Thoracic aorta (tissue), 2 donors: ENCODE data around the gene ST6GALNAC2. TPM values are rescaled to one million over a fixed set of nuclear protein-coding genes. Genes with fewer than 3 reads are reported as not detected.
"Not testable (repeated sequence)": the region's sequence is repeated elsewhere in the genome, so short reads cannot be mapped to it uniquely, and the experiment has no call there.

Experiments
- ATAC-seq: fragments of 150-250 bp; one replicate; pipeline ENCODE4 v1.8.0; 2017; ENCODE audit warnings: low read depth; ENCODE audit not compliant: insufficient number of reproducible peaks, low FRiP score
- DNase-seq: peaks from one replicate; pipeline ENCODE4 v3.0.0-alpha.2; 2020; ENCODE audit warnings: low spot score
- H3K27ac ChIP-seq, 2 donors: fragments of 200-600 bp; sonication (generic); 1 replicate in 1 of 2; 2 replicates in 1 of 2; pipeline ENCODE4 v1.5.1; 2016; ENCODE audit warnings: mild to moderate bottlenecking in 2 of 2, moderate library complexity in 2 of 2
- H3K27me3 ChIP-seq: fragments of 200-600 bp; sonication (generic); replicated peaks from 2 replicates; pipeline ENCODE4 v1.6.0; 2016; ENCODE audit warnings: mild to moderate bottlenecking; ENCODE audit not compliant: insufficient read depth
- H3K36me3 ChIP-seq: fragments of 200-600 bp; sonication (generic); one replicate; pipeline ENCODE4 v1.5.1; 2016
- H3K4me1 ChIP-seq, 2 donors: fragments of 200-600 bp; sonication (generic); 1 replicate in 1 of 2; 2 replicates in 1 of 2; pipeline versions ENCODE4 v1.5.1 to v1.6.0; 2016; ENCODE audit warnings: low read depth in 2 of 2, mild to moderate bottlenecking in 1 of 2; ENCODE audit not compliant: control insufficient read depth in 1 of 2
- H3K4me3 ChIP-seq: fragments of 200-600 bp; sonication (generic); 2 replicates; pipeline ENCODE4 v1.5.1; 2016; ENCODE audit warnings: mild to moderate bottlenecking
- H3K9me3 ChIP-seq: fragments of 200-600 bp; sonication (generic); 2 replicates; pipeline ENCODE4 v1.5.1; 2016
- total RNA-seq, 2 donors: library from RNA; depleted of rRNA; stranded (reverse); fragments of >200 nt; gene quantifications; one replicate each; pipeline versions ENCODE4 v1.1.0 to v1.2.3, GENCODE V29; 2016
- TF ChIP-seq, protein P1 (sequence below): fragments of 200-600 bp; sonication (generic); IDR thresholded peaks from one replicate; pipeline ENCODE4 v1.5.1; 2019; ENCODE audit warnings: antibody characterized with exemption

Gene ST6GALNAC2
- total RNA-seq, 2 donors from 2014 or later: 1.8 TPM; not detected in 1

DNA sequence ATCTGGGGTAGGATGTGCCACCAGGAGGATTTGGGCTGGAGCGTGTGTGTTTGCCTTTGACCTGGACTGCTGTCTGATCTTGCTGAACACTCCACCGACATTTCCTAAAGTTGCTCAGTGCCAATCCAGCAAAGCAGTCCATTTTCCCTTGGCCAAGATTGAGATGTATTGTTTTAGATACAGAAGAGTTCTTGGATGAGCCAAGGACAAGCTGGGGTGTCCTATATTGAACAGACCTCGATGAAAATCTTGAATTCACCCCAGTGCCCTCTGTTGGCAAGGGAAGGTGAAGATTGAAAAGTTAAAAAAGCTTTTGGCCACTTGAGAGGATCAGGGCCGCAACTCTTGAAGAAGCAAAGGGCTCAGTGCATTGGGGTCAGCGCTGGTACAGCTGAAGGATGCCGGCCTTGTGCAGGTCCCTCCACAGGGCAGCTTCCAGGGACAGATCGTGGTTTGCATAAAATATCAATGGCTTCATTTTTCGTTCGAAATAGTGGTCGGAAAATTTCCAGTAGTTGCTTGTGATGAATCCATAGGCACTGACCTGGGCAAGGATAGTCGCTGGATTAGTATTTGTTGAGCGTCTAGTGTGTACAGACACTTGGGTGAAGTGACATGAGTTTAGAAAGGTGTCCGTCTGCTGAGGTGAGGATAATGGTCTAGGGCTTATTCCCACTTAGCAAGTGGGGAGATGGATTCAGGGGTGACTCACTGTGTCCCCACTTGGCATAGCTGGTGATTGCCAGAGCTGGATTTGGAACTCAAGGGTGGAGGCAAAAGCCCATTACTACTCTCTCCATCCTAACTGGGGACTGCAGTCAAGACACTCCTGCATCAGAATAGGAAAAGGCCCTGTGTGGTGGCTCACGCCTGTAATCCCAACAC lies 19.7 kb downstream of the ST6GALNAC2 start:
- Histone ChIP-seq H3K9me3 (no peaks in the 10 kb centered on the region), H3K36me3 (peaks cover 4% of the 10 kb centered on the region), H3K27ac (no peak overlapping the region), H3K4me1 (no peaks in the 10 kb centered on the region), H3K27me3 (no peaks in the 10 kb centered on the region), H3K4me3 (no peak overlapping the region)
- ATAC-seq (no peak), DNase-seq (no peak)
- TF ChIP-seq, protein P1, sequence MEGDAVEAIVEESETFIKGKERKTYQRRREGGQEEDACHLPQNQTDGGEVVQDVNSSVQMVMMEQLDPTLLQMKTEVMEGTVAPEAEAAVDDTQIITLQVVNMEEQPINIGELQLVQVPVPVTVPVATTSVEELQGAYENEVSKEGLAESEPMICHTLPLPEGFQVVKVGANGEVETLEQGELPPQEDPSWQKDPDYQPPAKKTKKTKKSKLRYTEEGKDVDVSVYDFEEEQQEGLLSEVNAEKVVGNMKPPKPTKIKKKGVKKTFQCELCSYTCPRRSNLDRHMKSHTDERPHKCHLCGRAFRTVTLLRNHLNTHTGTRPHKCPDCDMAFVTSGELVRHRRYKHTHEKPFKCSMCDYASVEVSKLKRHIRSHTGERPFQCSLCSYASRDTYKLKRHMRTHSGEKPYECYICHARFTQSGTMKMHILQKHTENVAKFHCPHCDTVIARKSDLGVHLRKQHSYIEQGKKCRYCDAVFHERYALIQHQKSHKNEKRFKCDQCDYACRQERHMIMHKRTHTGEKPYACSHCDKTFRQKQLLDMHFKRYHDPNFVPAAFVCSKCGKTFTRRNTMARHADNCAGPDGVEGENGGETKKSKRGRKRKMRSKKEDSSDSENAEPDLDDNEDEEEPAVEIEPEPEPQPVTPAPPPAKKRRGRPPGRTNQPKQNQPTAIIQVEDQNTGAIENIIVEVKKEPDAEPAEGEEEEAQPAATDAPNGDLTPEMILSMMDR: no peak

DNA sequence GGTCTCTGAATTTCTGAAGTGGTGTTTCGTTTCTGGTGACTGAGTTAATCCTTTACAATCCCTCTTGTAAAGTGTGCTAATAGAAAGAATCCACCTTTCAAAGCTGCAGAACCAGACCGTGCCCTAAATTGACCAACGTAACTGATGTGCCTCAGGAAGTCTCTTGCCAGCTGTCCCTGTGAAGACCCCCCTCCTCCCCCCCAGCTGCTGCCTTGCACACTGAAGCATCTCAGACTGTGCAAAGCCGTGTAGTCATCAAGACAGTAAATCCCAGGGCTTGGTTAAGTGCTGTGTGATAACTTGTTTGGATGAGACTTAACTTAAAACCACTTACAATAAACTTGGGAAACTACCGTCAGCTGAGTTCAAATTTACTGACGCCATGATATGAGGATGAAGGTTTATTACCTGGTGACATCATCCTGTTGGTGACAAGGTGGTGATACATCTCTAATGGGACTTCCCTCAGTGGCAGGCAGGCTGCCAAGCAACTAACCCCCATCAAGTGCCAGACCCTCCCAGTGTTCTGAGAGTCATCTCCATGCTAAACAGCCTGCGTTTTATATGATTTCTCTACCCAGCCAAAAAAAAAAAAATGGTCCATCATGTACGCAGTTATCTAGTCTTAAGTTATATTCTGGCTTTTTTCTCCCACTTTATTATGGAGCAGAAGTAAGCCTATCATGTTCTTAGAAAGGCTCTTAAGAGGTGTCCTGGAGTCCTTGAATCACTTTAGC lies 20.5 kb downstream of the ST6GALNAC2 start:
- H3K27me3 ChIP-seq, H3K36me3 ChIP-seq, DNase-seq, H3K4me3 ChIP-seq, H3K27ac ChIP-seq, H3K4me1 ChIP-seq, ATAC-seq, H3K9me3 ChIP-seq: not testable (repeated sequence)

DNA sequence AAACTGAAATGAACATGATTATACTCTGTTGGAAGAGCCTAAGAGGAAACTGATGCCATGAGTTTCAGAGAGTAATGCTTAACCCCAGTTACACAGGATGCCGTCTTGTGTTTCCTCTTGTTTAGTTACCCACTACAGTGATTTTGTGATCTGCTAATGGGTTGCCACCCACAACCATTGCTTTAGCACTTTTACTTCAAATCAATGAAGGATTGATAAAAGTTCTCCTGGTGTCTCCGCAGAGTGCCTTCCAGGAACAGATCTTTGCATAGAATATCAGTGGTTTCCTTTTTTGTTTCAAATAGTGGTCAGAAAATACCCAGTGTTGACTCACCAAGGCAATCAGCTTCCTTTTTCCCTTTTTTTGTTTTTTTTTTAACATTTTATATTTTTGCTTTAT lies 22.3 kb downstream of the ST6GALNAC2 start:
- not testable (repeated sequence) for H3K4me3 ChIP-seq, DNase-seq, ATAC-seq, H3K27ac ChIP-seq, H3K36me3 ChIP-seq, H3K27me3 ChIP-seq, H3K9me3 ChIP-seq
- peaks cover 5 to 19% of the 10 kb centered on the region in 2 donors for H3K4me1 ChIP-seq

DNA sequence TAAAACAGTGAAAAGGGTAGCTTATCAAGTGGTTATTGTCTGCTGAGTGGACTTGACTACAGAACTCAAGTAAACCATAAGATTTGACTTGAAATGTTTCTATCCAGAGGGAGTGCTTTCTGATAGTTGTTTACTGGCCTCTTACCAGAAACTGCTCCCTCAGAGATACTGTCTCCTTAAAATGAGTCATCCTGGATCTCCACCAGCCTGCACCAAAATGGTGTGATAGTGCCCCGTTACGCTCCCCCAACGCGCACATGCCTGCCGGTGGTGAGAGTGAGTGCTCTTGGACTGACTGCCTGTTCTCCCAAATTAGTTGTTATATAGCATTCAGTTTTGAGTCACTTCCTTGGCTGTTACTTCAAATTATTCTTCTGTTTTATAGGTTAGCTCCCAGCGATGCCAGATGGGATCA lies 22.9 kb downstream of the ST6GALNAC2 start:
- Histone ChIP-seq H3K27ac (no peak overlapping the region), H3K27me3 (no peaks in the 10 kb centered on the region), H3K9me3 (no peaks in the 10 kb centered on the region), H3K4me1 (peaks cover 5 to 23% of the 10 kb centered on the region in 2 donors), H3K4me3 (no peak overlapping the region), H3K36me3 (peaks cover 4% of the 10 kb centered on the region)
- TF ChIP-seq, protein P1: no peak
- ATAC-seq: no peak
- no peak for DNase-seq

DNA sequence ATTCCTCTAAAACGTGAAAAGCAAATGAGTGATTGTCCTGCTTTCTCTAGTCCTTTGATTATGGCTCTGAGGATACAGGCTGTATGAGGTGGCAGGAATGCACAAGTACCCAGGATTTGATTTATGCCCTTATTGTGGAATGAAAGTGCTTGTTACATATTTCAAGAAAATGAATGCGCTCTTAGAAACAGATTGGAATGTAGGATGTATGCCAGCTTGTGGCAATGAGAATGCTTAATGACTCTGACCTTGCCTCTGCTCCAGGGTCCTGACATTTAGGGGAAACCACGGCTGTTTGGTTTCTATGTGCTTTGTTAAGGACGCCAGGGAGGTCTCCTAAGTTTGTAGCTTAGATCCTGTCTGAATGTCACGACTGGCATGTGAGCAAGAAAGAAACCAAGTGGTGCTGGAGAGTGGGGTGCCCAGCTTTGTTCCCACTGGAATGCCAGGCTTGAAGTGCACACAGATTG lies 23.8 kb downstream of the ST6GALNAC2 start:
- Histone ChIP-seq H3K9me3 (no peaks in the 10 kb centered on the region), H3K4me3 (no peak overlapping the region), H3K27ac (no peak overlapping the region), H3K36me3 (peaks cover 4% of the 10 kb centered on the region), H3K4me1 (peaks cover 5 to 27% of the 10 kb centered on the region in 2 donors), H3K27me3 (no peaks in the 10 kb centered on the region)
- TF ChIP-seq, protein P1: no peak
- ATAC-seq (no peak), DNase-seq (no peak)

DNA sequence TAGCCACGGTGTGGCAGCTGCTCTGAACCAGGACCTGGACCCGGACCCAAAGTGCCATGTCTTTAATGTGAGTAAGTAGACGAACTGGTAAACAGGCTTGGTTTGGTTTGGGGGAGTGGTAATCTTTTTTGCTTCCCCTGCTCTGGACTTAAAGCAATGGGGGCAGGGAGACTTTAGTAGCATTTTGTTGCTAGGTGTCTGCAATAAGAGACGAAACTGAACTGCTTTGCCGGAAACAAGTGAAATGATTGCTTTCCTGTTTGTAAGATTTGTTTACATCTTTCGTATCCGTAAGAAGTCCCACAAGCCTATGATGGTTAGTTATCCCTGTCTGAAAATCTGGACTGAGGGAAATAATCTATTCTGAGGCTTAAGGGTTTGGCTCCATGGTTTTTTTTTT lies 24.3 kb downstream of the ST6GALNAC2 start:
- peaks cover 4% of the 10 kb centered on the region for H3K36me3 ChIP-seq
- H3K27ac ChIP-seq: no peak overlapping the region
- ATAC-seq: no peak
- no peak overlapping the region for H3K4me3 ChIP-seq
- no peaks in the 10 kb centered on the region for H3K9me3 ChIP-seq
- H3K4me1 ChIP-seq: peaks cover 5 to 31% of the 10 kb centered on the region in 2 donors
- no peak for DNase-seq
- TF ChIP-seq, protein P1: no peak
- H3K27me3 ChIP-seq: no peaks in the 10 kb centered on the region
